Skeletal muscle satellite cell (primary cell): ENCODE results near the gene ADAMTS2.
A peak's percentile ranks its signal among the peaks of the same experiment; 100 is the strongest.

Experiments
- H3K27me3 ChIP-seq: 2 replicates; pipeline ENCODE4 v1.7.0; 2013; ENCODE audit warnings: low read length; ENCODE audit not compliant: control insufficient read depth, insufficient read depth
- H3K36me3 ChIP-seq: 2 replicates; pipeline ENCODE4 v1.7.0; 2013; ENCODE audit warnings: mild to moderate bottlenecking, control low read depth, low read length; ENCODE audit not compliant: insufficient read depth
- H3K4me1 ChIP-seq: 2 replicates; pipeline ENCODE4 v1.7.0; 2013; ENCODE audit warnings: low read length; ENCODE audit not compliant: control insufficient read depth, insufficient read depth
- H3K4me2 ChIP-seq: 2 replicates; pipeline ENCODE4 v1.7.0; 2013; ENCODE audit warnings: mild to moderate bottlenecking, low read length
- H3K4me3 ChIP-seq: 2 replicates; pipeline ENCODE4 v1.7.0; 2013; ENCODE audit warnings: low read length
- H3K9ac ChIP-seq: 2 replicates; pipeline ENCODE4 v1.7.0; 2013; ENCODE audit warnings: mild to moderate bottlenecking, low read depth, low read length, moderate library complexity
- H3K9me3 ChIP-seq: replicated peaks from 2 replicates; pipeline ENCODE4 v1.7.0; 2013; ENCODE audit warnings: mild to moderate bottlenecking, control low read depth, low read length

The ADAMTS2 gene

DNA sequence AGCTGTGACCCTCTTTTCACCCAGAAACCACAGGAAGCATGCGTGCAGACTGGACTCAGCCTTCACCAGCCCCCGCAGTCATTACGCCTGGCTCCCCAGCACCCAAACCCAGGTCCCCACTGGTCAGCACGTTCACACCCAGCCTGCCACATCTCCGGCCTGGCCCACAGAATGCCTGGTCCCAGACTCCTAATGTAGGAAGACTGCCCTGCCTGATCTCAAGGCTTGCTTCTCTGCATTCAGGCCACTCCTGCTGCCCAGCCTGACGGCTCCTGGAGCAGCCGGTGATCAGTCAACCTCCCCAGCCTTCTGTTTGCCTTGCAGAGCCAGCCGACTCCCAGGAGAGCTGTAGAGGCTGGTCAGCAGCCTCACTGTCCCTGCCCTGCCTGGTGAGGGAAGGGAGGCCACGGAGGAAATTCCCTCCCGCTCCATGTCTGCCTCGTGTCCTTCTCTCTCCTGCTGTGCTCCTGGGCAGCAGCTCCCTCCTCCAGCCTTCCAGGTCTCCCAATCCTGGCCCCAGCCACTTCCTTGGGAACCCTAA is 25.4 kb downstream of the ADAMTS2 start:
- H3K4me2 ChIP-seq, result peak overlapping the region; percentile 13
- H3K36me3 ChIP-seq, result peaks cover 7% of the 10 kb centered on the region
- peak overlapping the region; percentile 23 for H3K9ac ChIP-seq
- H3K4me1 ChIP-seq, result peaks cover 40% of the 10 kb centered on the region
- no peaks in the 10 kb centered on the region for H3K27me3 ChIP-seq
- peaks cover 6% of the 10 kb centered on the region for H3K9me3 ChIP-seq
- no peak overlapping the region for H3K4me3 ChIP-seq

DNA sequence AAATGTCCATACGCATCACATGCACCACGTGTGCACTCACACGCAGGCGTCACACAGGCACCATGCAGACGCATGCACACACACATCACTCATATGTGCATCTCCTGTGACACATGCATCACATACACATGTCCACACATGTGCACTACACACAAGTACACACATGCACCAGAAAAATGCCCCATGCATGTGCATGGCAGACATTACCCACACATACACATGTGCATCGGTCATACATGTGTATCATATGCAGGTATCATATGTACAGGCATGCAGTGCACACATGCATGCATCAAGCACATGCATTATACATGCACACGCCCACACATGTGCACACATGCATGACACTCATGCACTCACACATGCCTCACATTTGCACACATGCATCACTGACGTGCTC is 26.1 kb downstream of the ADAMTS2 start:
- Histone ChIP-seq H3K27me3 (no peaks in the 10 kb centered on the region), H3K4me3 (no peak overlapping the region), H3K9me3 (peaks cover 6% of the 10 kb centered on the region), H3K4me1 (peaks cover 47% of the 10 kb centered on the region), H3K4me2 (no peak overlapping the region), H3K36me3 (peaks cover 7% of the 10 kb centered on the region), H3K9ac (no peak overlapping the region)

DNA sequence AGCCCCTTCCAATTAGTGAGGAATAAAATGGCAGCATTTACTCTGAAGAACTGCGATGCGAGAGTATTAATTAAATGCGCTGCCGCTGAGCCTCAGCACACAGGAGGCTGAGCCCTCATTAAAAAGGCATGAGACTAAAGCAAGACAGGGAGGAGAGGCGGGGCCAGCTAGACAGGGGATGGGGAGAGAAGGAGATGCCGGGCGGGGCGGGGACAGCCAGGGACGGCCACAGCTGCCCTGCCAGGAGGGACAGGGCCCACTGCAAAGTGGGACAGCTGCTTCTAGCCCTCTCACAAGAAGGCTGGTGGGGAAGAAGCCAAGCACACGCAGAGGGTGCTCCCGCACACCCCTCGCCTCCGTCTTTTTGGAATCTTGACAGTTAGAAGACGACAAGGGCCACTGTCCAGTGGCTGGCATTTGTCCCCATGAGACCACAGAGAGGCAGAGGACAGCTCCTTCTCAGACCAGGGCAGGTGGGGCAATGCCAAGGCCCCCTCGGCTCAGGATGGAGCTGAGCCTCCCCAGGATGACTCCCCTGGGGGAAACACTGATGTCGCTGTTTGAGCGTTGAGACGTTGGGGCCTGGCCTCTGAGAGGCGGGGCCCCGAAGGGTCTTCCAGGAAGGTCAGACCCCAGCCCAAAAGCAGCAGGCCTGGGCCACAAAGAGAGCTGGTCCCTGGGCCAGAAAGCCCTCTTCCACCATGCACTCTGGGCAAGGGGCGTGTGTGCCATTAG is 26.9 kb downstream of the ADAMTS2 start:
- no peak overlapping the region for H3K4me3 ChIP-seq
- peaks cover 6% of the 10 kb centered on the region for H3K9me3 ChIP-seq
- H3K4me1 ChIP-seq, result peaks cover 51% of the 10 kb centered on the region
- peak overlapping the region; percentile 23 for H3K4me2 ChIP-seq
- peak overlapping the region; percentile 19 for H3K9ac ChIP-seq
- H3K27me3 ChIP-seq, result no peaks in the 10 kb centered on the region
- H3K36me3 ChIP-seq, result peaks cover 7% of the 10 kb centered on the region

DNA sequence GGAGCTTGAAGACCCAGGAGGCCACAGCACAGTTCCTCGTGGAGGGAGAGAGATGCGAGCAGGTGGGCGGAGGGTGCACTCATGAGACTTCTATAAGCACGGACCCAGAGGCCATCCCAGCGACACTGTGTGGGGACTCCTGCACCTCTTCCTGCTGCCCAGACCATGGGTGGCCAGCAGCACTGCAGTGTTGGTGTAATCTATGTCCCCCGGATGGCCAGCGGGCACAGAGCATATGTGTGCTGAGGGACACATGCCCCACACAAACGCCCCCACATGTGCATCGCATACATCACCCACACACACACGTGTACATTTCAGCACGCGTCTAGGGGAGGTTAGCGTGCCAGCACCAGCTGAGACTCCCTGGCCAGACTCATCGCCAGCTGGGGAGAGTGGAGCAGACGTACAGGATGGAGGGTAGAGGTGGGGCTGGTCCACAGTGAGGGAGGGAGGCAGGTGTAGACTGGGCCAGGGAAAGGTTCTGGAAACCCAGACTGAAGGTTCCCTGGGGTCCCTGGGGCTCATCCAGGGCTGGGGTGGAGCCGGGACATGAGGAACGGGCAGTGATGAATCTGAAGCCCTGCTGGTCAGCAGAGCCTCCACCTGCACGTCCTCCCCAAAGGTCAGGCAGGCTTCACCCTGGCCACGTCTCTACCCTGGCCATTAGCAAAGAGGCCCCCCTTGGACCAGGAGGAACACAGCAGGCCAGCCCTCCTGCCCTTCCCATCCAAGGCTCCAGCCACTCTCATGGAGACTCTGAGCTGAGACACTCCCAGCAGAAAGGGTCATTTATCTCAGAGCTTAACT is 27.6 kb downstream of the ADAMTS2 start:
- peak overlapping the region; percentile 19 for H3K9ac ChIP-seq
- H3K4me3 ChIP-seq, result no peak overlapping the region
- peaks cover 51% of the 10 kb centered on the region for H3K4me1 ChIP-seq
- H3K36me3 ChIP-seq, result peaks cover 7% of the 10 kb centered on the region
- peaks cover 6% of the 10 kb centered on the region for H3K9me3 ChIP-seq
- H3K4me2 ChIP-seq, result peak overlapping the region; percentile 23
- no peaks in the 10 kb centered on the region for H3K27me3 ChIP-seq

DNA sequence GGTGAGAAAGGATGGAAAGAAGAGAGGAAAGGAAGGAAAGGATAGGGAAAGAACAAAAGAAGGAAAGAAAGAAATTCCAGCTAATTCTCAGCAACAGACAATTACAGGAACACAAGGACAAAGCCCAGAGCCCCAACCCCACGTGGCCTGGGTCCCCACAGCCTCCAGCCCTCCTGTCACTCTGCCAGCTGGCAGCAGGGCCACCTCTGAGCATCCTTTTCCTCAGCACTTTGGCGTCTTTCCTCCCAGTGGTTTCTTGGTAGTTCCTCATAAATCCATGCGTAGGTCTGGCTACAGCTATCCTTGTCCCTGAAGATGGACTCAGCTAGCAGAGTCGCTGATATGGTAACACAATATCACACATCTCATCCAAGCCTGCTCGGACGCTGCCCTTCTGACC is 28.3 kb downstream of the ADAMTS2 start:
- Histone ChIP-seq H3K36me3 (peaks cover 7% of the 10 kb centered on the region), H3K4me1 (peaks cover 51% of the 10 kb centered on the region), H3K9me3 (peaks cover 6% of the 10 kb centered on the region), H3K9ac (no peak overlapping the region), H3K27me3 (no peaks in the 10 kb centered on the region), H3K4me2 (no peak overlapping the region), H3K4me3 (no peak overlapping the region)

DNA sequence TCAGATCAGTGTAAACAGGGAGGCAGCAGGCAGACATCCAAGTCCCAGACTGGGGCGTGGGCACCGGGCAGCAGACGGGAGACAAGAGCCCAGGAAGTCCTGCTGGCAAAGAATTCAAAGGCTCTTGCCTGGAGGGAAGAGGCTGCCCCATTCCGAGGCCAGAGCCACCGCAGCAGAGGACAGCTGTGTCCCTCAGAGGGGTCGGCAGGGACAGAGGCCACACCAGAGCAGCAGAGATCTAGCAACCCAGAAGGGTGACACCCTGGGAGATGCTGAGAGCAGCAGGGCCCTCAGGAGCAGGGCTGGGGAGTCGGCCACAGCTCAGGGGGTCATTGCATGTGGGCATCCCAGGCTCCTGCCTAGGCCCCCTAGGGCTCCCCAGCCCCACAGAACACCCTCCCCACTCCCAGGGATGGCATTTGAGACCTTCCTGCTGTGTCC is 29.1 kb downstream of the ADAMTS2 start:
- no peak overlapping the region for H3K9ac ChIP-seq
- H3K9me3 ChIP-seq, result peaks cover 6% of the 10 kb centered on the region
- H3K4me1 ChIP-seq, result peaks cover 51% of the 10 kb centered on the region
- no peak overlapping the region for H3K4me2 ChIP-seq
- H3K36me3 ChIP-seq, result peaks cover 3% of the 10 kb centered on the region
- no peak overlapping the region for H3K4me3 ChIP-seq
- H3K27me3 ChIP-seq, result no peaks in the 10 kb centered on the region

DNA sequence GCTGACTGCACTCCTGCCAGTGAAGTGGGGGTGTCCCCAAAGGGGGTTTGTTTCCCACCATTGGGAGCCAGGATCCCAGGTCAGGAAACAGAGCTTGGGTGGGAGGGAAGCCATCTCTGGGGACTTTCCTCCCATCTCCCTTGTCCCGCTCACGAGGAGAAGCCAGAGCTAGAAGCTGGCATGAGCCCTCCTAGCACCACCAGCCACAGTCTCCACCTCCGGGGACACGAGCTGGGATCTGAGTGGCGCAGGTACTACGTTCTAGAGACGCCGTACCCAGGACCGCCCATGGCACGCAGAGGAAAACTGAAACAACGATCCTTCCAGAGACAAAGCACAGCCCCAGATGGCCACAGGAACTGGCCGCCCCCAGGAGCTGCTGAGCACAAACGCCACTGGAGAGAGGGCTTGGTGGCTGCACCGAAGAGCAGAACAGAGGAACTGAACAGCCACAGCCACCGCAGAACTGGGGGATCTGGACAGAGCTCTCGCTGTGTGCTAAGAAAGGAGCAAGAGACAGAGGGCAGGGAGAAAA is 29.8 kb downstream of the ADAMTS2 start:
- no peak overlapping the region for H3K9ac ChIP-seq
- H3K4me2 ChIP-seq, result no peak overlapping the region
- no peaks in the 10 kb centered on the region for H3K27me3 ChIP-seq
- peaks cover 6% of the 10 kb centered on the region for H3K9me3 ChIP-seq
- peaks cover 3% of the 10 kb centered on the region for H3K36me3 ChIP-seq
- H3K4me3 ChIP-seq, result no peak overlapping the region
- H3K4me1 ChIP-seq, result peaks cover 46% of the 10 kb centered on the region

DNA sequence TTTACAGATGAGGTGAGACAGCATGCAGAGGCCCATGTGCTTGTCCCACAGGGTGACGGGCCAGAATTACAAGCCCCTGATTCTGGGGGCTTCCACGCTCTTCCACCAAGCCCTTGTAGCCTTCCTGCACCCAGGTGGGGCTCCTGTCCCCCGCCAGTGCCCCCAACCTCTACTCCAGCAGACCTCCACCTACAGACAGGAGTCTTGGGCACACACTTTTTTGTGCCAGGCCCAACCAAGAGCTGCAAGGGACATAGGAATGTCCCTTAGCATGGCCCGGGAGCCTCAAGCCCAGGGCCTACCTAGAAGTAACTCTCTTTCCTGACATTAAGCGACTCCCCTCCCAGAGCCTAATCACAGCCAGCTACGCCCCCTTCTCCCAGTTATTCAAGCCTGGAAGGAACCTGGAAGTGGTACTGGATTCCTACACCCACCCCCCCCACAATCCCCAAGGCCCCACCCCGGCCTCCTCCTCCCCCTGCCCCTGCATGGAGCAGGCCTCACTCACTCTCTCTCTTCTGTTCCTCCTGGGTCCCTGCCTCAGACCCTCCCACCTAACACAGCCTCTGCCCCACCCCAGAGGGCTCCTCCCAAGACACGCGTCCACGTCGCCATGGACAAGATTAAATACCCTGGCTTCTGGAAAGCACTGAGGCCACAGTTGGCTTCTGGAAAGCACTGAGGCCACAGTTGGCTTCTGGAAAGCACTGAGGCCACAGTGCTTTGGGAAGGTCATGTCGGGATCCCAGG is 30.5 kb downstream of the ADAMTS2 start:
- peak overlapping the region; percentile 42 for H3K4me3 ChIP-seq
- peaks cover 41% of the 10 kb centered on the region for H3K4me1 ChIP-seq
- H3K9me3 ChIP-seq, result peaks cover 6% of the 10 kb centered on the region
- peak overlapping the region; percentile 72 for H3K4me2 ChIP-seq
- peak overlapping the region; percentile 83 for H3K9ac ChIP-seq
- peaks cover 3% of the 10 kb centered on the region for H3K36me3 ChIP-seq
- no peaks in the 10 kb centered on the region for H3K27me3 ChIP-seq

DNA sequence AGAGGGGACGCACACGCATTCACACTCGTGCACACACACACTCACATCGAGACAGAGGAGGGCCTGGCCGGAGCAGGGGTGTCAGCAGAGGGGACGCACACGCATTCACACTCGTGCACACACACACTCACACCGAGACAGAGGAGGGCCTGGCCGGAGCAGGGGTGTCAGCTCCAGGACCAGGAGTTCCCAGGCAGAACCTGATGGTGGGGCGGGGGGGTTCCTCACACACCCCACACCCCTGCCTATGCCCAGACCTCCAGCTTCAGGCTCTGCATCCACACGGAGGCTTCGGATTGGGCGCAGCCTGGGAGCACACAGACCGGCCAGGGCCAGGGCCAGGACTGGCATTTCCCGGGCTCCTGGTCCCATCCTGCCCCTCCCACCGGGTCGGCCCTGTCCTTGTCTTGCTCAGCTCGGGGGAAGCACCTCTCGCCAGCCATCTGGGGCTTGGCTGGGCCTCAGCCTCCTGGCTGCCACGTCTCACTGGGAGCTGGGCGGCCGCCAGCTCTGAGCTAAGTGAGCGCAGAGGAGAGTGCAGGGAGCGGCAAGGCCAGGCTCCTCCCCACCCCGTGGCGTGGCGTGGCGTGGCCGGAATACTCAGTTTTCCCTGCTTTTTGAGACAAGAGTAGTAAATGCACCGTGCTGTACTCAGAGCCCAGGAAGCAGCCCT is 31.3 kb downstream of the ADAMTS2 start:
- H3K9me3 ChIP-seq, result peaks cover 6% of the 10 kb centered on the region
- H3K4me3 ChIP-seq, result peak overlapping the region; percentile 42
- H3K4me2 ChIP-seq, result peak overlapping the region; percentile 72
- no peaks in the 10 kb centered on the region for H3K27me3 ChIP-seq
- H3K9ac ChIP-seq, result peak overlapping the region; percentile 83
- H3K36me3 ChIP-seq, result peaks cover 3% of the 10 kb centered on the region
- peaks cover 34% of the 10 kb centered on the region for H3K4me1 ChIP-seq

DNA sequence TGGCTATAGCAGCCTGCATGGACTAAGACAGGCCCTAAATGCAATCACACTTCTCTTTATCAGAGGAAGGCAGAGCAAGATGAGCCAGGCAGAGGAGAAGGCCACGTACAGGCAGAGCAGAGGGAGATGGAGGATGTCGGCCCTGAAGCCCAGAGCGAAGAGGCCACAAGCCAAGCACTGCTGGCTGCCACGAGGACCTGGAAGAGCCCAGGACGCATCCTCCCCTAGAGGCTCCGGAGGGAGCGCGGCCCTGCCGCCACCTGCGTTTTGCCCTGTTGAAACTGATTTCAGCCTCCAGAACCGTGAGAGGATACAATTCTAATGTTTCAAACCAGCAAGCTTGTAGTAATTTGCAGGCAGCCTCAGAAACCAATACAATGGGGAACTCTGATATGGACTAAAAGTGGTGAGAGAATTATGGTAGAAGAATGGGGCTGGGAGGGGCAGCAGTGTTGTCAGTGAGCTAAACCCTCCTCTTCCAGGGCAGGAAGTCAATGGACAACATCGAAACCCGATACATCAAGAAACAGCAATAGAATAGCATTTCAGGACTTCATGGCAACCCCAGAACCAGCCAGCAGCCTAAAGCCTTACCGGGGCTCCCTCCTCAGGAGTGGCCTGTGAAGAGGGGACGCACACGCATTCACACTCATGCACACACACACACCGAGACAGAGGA is 32.6 kb downstream of the ADAMTS2 start:
- peaks cover 7% of the 10 kb centered on the region for H3K36me3 ChIP-seq
- H3K27me3 ChIP-seq, result no peaks in the 10 kb centered on the region
- H3K9ac ChIP-seq, result no peak overlapping the region
- peaks cover 6% of the 10 kb centered on the region for H3K9me3 ChIP-seq
- H3K4me3 ChIP-seq, result no peak overlapping the region
- H3K4me1 ChIP-seq, result peaks cover 26% of the 10 kb centered on the region
- H3K4me2 ChIP-seq, result no peak overlapping the region
